Activated CD4-positive, alpha-beta memory T cell treated with anti-CD3 and anti-CD28 coated beads for 36 hours (primary cell): ENCODE results near the gene SOCS3. TPM values are rescaled to one million over a fixed set of nuclear protein-coding genes. Genes with fewer than 3 reads are reported as not detected.

ENCODE experiments used
- CTCF ChIA-PET: fragments of 350-600 bp; sonication (Branson Sonifier 250); formaldehyde crosslinking; loops from one replicate; lab custom pipeline; 2021; ENCODE audit warnings: antibody characterized with exemption, inconsistent platforms; lab: Charles Lee
- POLR2A ChIA-PET: fragments of 350-600 bp; sonication (Branson Sonifier 250); formaldehyde crosslinking; loops from one replicate; lab custom pipeline; 2021; ENCODE audit warnings: antibody characterized with exemption; lab: Charles Lee
- DNase-seq: peaks from one replicate; pipeline ENCODE4 v3.0.0-alpha.2; 2020
- H3K27ac Mint-ChIP-seq: one replicate; pipeline ENCODE4 v1.8.0; 2021; ENCODE audit warnings: mixed read lengths
- H3K27me3 Mint-ChIP-seq: one replicate; pipeline ENCODE4 v1.8.0; 2021; ENCODE audit warnings: mixed read lengths
- H3K36me3 Mint-ChIP-seq: one replicate; pipeline ENCODE4 v1.8.0; 2021; ENCODE audit warnings: mixed read lengths
- H3K4me1 Mint-ChIP-seq: one replicate; pipeline ENCODE4 v1.8.0; 2021; ENCODE audit warnings: low read depth, mixed read lengths
- H3K4me3 Mint-ChIP-seq: one replicate; pipeline ENCODE4 v1.8.0; 2021; ENCODE audit warnings: mild to moderate bottlenecking, mixed read lengths
- H3K9me3 Mint-ChIP-seq: one replicate; pipeline ENCODE4 v1.8.0; 2021; ENCODE audit warnings: mixed read lengths
- intact Hi-C: fragments of 100-400 bp; cut with micrococcal nuclease; formaldehyde crosslinking; loops from one replicate; pipeline ENCODE4 v1.15.1; 2023
- total RNA-seq, 2 experiments: library from RNA; stranded (reverse); gene quantifications; one replicate each; pipeline ENCODE4 v1.2.3, GENCODE V29; 2021

SOCS3 gene
- total RNA-seq, 2 experiments from 2014 or later, result 162 to 167 TPM

DNA sequence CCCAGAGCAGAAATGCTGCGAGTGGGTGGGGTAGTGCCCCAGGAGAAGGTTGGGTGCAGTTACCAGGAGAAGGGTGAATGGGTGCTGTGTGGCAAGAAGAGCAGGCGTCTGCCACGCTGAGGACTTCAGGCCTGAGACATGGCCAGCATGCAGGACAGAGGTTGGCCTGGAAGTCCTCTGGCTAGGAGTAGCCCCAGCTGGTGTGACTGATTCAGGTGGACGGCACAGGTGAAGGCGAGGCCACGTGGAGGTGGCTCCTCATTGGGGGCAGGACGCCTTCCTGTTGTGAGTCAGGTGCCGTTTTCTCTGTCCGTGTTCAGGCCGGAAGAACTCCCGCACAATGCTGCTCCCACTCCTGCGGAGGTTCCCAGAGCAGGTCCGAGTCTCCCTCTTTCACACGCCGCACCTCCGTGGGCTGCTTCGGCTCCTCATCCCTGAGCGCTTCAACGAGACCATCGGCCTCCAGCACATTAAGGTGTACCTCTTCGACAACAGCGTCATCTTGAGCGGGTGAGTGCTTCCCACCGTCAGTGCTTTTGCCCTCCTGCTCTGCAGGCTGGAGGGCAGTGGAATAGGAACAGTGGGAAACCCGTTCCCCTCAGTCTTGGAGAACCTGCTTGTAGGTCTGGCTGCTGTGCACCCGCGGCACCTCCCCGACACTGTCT, 39.3 kb upstream of the SOCS3 start:
- Mint-ChIP-seq H3K27me3 (no peaks in the 10 kb centered on the region), H3K4me1 (no peaks in the 10 kb centered on the region), H3K36me3 (peaks cover 76% of the 10 kb centered on the region), H3K9me3 (no peaks in the 10 kb centered on the region), H3K27ac (peak overlapping the region; percentile 8), H3K4me3 (no peak overlapping the region)
- intact Hi-C loops, result no loop called here
- CTCF ChIA-PET, result interaction anchor here (1.8 kb wide), 1 partner anchor 23 kb away, joined by 4 read pairs; no protein-coding TSS in a partner anchor
- DNase-seq, result no peak
- POLR2A ChIA-PET, result no interaction called here

GRCh38 chr17:78398390-78398789, 38.5 kb upstream of the SOCS3 start:
- intact Hi-C loops, result no loop called here
- no peak for DNase-seq
- Mint-ChIP-seq H3K4me3 (no peak overlapping the region), H3K9me3 (no peaks in the 10 kb centered on the region), H3K4me1 (peaks cover 2% of the 10 kb centered on the region), H3K36me3 (peaks cover 73% of the 10 kb centered on the region), H3K27ac (no peak overlapping the region), H3K27me3 (no peaks in the 10 kb centered on the region)
- CTCF ChIA-PET, result interaction anchor here (1.8 kb wide), 1 partner anchor 24 kb away, joined by 4 read pairs; no protein-coding TSS in a partner anchor
- POLR2A ChIA-PET, result no interaction called here

- Mint-ChIP-seq H3K4me3 (no peak overlapping the region), H3K36me3 (peaks cover 71% of the 10 kb centered on the region)
- CTCF ChIA-PET, result interaction anchor here (1.8 kb wide), 1 partner anchor 24 kb away, joined by 4 read pairs; no protein-coding TSS in a partner anchor
Measured at GRCh38 chr17:78397681-78398101, 37.8 kb upstream of the SOCS3 start.

GRCh38 chr17:78396441-78397337, 36.8 kb upstream of the SOCS3 start:
- H3K4me3 Mint-ChIP-seq, result no peak overlapping the region
- H3K9me3 Mint-ChIP-seq, result no peaks in the 10 kb centered on the region
- H3K4me1 Mint-ChIP-seq, result peaks cover 14% of the 10 kb centered on the region
- POLR2A ChIA-PET, result no interaction called here
- intact Hi-C loops, result no loop called here
- CTCF ChIA-PET, result interaction anchor here (1.2 to 1.8 kb wide), 3 partner anchors 15 to 36 kb away, joined by 3 to 7 read pairs (median 3); no protein-coding TSS in a partner anchor
- peaks cover 70% of the 10 kb centered on the region for H3K36me3 Mint-ChIP-seq
- no peak overlapping the region for H3K27ac Mint-ChIP-seq
- no peak for DNase-seq
- H3K27me3 Mint-ChIP-seq, result no peaks in the 10 kb centered on the region

More at GRCh38 chr17:78397681-78398101, 37.8 kb upstream of the SOCS3 start:
- POLR2A ChIA-PET, result no interaction called here
- H3K4me1 Mint-ChIP-seq, result peaks cover 5% of the 10 kb centered on the region
- DNase-seq, result no peak
- no peak overlapping the region for H3K27ac Mint-ChIP-seq
- intact Hi-C loops, result no loop called here
- H3K9me3 Mint-ChIP-seq, result no peaks in the 10 kb centered on the region
- no peaks in the 10 kb centered on the region for H3K27me3 Mint-ChIP-seq

DNA sequence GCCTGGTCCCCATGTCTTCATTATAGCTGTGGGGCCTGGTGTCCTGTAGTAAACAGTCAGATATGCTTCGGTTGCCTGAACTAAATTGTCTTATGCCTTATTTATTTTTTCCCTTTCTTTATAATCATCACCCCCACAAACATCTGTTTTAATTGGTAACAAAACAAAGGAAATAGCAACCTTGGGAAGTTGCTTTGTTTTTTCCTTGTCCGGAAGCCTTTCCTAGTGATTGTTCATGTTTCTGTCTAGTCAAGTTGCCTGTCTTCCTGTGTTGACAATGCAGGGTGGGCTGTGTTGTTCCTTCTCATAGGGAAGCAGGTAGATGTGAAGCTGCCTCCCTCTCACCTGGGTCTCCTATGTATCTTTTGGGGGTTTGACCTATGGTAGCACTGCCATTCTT, 35.3 kb upstream of the SOCS3 start:
- peaks cover 29% of the 10 kb centered on the region for H3K4me1 Mint-ChIP-seq
- CTCF ChIA-PET, result interaction anchor here (1.8 kb wide), 1 partner anchor 17 kb away, joined by 7 read pairs; no protein-coding TSS in a partner anchor
- POLR2A ChIA-PET, result no interaction called here

DNA sequence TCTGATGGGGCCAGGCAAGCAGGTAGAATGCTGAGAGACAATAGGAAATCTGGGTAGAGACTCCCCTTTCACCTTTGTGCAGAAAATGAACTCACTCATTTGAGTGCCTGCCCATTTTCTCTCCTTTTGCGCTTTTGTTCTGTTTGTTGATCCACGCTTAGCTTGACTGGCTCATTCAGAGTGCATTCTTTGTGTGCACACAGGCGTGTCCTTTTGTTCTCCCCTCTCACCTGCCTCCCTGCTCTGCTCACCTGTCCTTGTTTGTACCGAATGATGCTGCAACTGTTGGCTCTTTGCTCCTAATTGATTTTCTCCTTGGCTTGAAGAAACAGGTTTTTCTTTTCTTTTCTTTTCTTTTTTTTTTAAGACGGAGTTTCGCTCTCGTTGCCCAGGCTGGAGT, 34.3 kb upstream of the SOCS3 start:
- ChIA-PET CTCF (no interaction called here), POLR2A (no interaction called here)
- H3K27me3 Mint-ChIP-seq, result no peaks in the 10 kb centered on the region
- H3K9me3 Mint-ChIP-seq, result no peaks in the 10 kb centered on the region
- peaks cover 56% of the 10 kb centered on the region for H3K36me3 Mint-ChIP-seq
- no peak overlapping the region for H3K4me3 Mint-ChIP-seq
- H3K4me1 Mint-ChIP-seq, result peaks cover 37% of the 10 kb centered on the region
- H3K27ac Mint-ChIP-seq, result no peak overlapping the region
- no peak for DNase-seq
- intact Hi-C loops, result no loop called here

More for the DNA sequence above, 35.3 kb upstream of the SOCS3 start:
- Mint-ChIP-seq H3K4me3 (no peak overlapping the region), H3K36me3 (peaks cover 64% of the 10 kb centered on the region), H3K9me3 (no peaks in the 10 kb centered on the region), H3K27me3 (no peaks in the 10 kb centered on the region), H3K27ac (peak overlapping the region; percentile 38)
- intact Hi-C loops, result no loop called here
- no peak for DNase-seq

GRCh38 chr17:78393575-78393974, 33.7 kb upstream of the SOCS3 start:
- DNase-seq, result no peak
- Mint-ChIP-seq H3K27ac (peak overlapping the region; percentile 14), H3K4me3 (no peak overlapping the region), H3K9me3 (no peaks in the 10 kb centered on the region), H3K36me3 (peaks cover 50% of the 10 kb centered on the region), H3K27me3 (no peaks in the 10 kb centered on the region), H3K4me1 (peaks cover 42% of the 10 kb centered on the region)
- ChIA-PET POLR2A (no interaction called here), CTCF (no interaction called here)
- intact Hi-C loops, result no loop called here

GRCh38 chr17:78392295-78392694, 32.4 kb upstream of the SOCS3 start:
- Mint-ChIP-seq H3K36me3 (peaks cover 50% of the 10 kb centered on the region), H3K4me1 (peaks cover 53% of the 10 kb centered on the region), H3K9me3 (no peaks in the 10 kb centered on the region), H3K27me3 (no peaks in the 10 kb centered on the region), H3K4me3 (no peak overlapping the region), H3K27ac (peak overlapping the region; percentile 54)
- CTCF ChIA-PET, result interaction anchor here (0.9 to 1.7 kb wide), 6 partner anchors 22 to 54 kb away, joined by 3 to 5 read pairs (median 4); no protein-coding TSS in a partner anchor
- POLR2A ChIA-PET, result no interaction called here
- no peak for DNase-seq
- intact Hi-C loops, result no loop called here

GRCh38 chr17:78391843-78392242, 32.0 kb upstream of the SOCS3 start:
- H3K9me3 Mint-ChIP-seq, result no peaks in the 10 kb centered on the region
- H3K4me3 Mint-ChIP-seq, result no peak overlapping the region
- no peak for DNase-seq
- peaks cover 55% of the 10 kb centered on the region for H3K4me1 Mint-ChIP-seq
- ChIA-PET POLR2A (no interaction called here), CTCF (interaction anchor here (0.9 to 1.9 kb wide), 9 partner anchors 11 to 54 kb away, joined by 3 to 8 read pairs (median 4); no protein-coding TSS in a partner anchor)
- no peaks in the 10 kb centered on the region for H3K27me3 Mint-ChIP-seq
- peak overlapping the region; percentile 54 for H3K27ac Mint-ChIP-seq
- peaks cover 47% of the 10 kb centered on the region for H3K36me3 Mint-ChIP-seq
- intact Hi-C loops, result no loop called here

- peaks cover 46% of the 10 kb centered on the region for H3K36me3 Mint-ChIP-seq
- no peak overlapping the region for H3K4me3 Mint-ChIP-seq
- POLR2A ChIA-PET, result no interaction called here
Measured at GRCh38 chr17:78391051-78391431, 31.2 kb upstream of the SOCS3 start.

DNA sequence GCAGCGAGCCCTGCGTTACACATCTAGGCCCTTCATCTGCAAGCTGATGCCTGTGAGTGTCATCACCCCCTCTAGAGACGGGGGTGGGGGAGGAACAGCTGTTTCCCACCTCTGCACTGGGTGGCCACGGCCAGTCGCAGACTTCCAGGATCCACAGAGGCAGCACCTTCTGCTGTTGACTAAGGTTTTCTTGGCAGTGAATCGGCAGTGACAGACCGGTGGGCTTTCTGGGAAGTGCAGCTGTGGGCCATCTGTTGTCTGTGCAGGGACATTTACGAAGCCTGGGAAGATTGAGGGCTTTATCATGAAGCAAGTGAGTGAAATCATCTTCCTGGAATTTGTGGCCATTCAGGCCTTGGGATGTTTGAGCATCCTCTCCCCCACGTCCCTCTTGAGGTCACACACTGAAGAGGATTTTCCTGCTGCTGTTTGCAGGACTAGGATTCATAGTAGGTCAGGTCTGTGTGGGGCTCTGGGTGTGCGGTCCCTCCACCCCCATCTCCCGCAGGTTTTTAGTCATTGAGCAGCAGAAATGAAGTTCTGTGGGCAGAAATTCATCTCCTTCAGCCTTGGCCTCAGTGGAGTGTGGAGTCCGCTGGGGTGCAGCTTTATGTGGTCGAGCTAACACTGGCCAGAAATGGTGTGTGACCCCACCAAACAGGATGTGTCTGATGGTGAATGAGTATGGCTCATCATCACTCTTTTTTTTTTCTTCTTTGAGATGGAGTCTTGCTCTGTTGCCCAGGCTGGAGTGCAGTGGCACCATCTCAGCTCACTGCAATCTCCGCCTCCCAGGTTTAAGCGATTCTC, 30.6 kb upstream of the SOCS3 start:
- peaks cover 69% of the 10 kb centered on the region for H3K4me1 Mint-ChIP-seq
- peak overlapping the region; percentile 69 for H3K27ac Mint-ChIP-seq
- intact Hi-C loops, result no loop called here
- H3K4me3 Mint-ChIP-seq, result no peak overlapping the region
- H3K9me3 Mint-ChIP-seq, result no peaks in the 10 kb centered on the region
- CTCF ChIA-PET, result interaction anchor here (0.5 to 1.9 kb wide), 10 partner anchors 11 to 108 kb away, joined by 3 to 8 read pairs (median 4); no protein-coding TSS in a partner anchor
- H3K36me3 Mint-ChIP-seq, result peaks cover 47% of the 10 kb centered on the region
- POLR2A ChIA-PET, result interaction anchor here (1.1 kb wide), 1 partner anchor 9 kb away, joined by 3 read pairs; no protein-coding TSS in a partner anchor
- no peak for DNase-seq
- H3K27me3 Mint-ChIP-seq, result no peaks in the 10 kb centered on the region

More at GRCh38 chr17:78391051-78391431, 31.2 kb upstream of the SOCS3 start:
- peak overlapping the region; percentile 69 for H3K27ac Mint-ChIP-seq
- CTCF ChIA-PET, result interaction anchor here (1.0 to 1.9 kb wide), 8 partner anchors 10 to 31 kb away, joined by 3 to 8 read pairs (median 4); no protein-coding TSS in a partner anchor
- peaks cover 63% of the 10 kb centered on the region for H3K4me1 Mint-ChIP-seq
- intact Hi-C loops, result no loop called here
- DNase-seq, result no peak
- H3K9me3 Mint-ChIP-seq, result no peaks in the 10 kb centered on the region
- no peaks in the 10 kb centered on the region for H3K27me3 Mint-ChIP-seq
